Neural cell (in vitro differentiated cells): ENCODE data around the gene NCAM1. TPM values are rescaled to one million over a fixed set of nuclear protein-coding genes. Genes with fewer than 3 reads are reported as not detected.

Experiments used
- H2AFZ ChIP-seq: fragments of 200-600, 300-800 bp; sonication (generic), shearing (Covaris generic); 2 replicates; pipeline ENCODE4 v1.6.0; 2014; ENCODE audit warnings: low read depth, mild to moderate bottlenecking, antibody characterized with exemption, low read length, moderate library complexity
- H3F3A ChIP-seq: fragments of 200-600 bp; shearing (Covaris generic); 2 replicates; pipeline ENCODE4 v1.6.1; 2016; ENCODE audit warnings: mild to moderate bottlenecking, moderate library complexity, mixed read lengths, antibody characterized with exemption, low read length; ENCODE audit not compliant: insufficient read depth, poor library complexity, severe bottlenecking
- H3K27ac ChIP-seq: fragments of 200-600, 300-800 bp; sonication (generic), shearing (Covaris generic); 2 replicates; pipeline ENCODE4 v1.5.1; 2014; ENCODE audit warnings: mild to moderate bottlenecking, low read length, moderate library complexity
- H3K27me3 ChIP-seq: fragments of 300-800, 200-600 bp; sonication (generic), shearing (Covaris generic); 2 replicates; pipeline ENCODE4 v1.6.0; 2014; ENCODE audit warnings: mild to moderate bottlenecking, low read depth, low read length, moderate library complexity; ENCODE audit not compliant: insufficient read depth
- H3K36me3 ChIP-seq: fragments of 300-800, 200-600 bp; sonication (generic), shearing (Covaris generic); 2 replicates; pipeline ENCODE4 v1.5.1; 2014; ENCODE audit warnings: mild to moderate bottlenecking, antibody characterized with exemption, low read length, moderate library complexity; ENCODE audit not compliant: insufficient read depth
- H3K4me2 ChIP-seq: fragments of 300-800, 200-600 bp; sonication (generic), shearing (Covaris generic); 2 replicates; pipeline ENCODE4 v1.6.0; 2014; ENCODE audit warnings: mild to moderate bottlenecking, low read length
- H3K4me3 ChIP-seq: fragments of 300-800, 200-600 bp; sonication (generic), shearing (Covaris generic); 2 replicates; pipeline ENCODE4 v1.5.1; 2014; ENCODE audit warnings: mild to moderate bottlenecking, low read length, moderate library complexity
- H3K79me2 ChIP-seq: fragments of 200-600 bp; shearing (Covaris generic); replicated peaks from 2 replicates; pipeline ENCODE4 v1.6.0; 2014; ENCODE audit warnings: mild to moderate bottlenecking, low read length, moderate library complexity; ENCODE audit not compliant: insufficient read depth
- H3K9ac ChIP-seq: fragments of 300-800, 200-600 bp; sonication (generic), shearing (Covaris generic); 2 replicates; pipeline ENCODE4 v1.6.1; 2016; ENCODE audit warnings: mild to moderate bottlenecking, low read length, mixed read lengths
- H3K9me2 ChIP-seq: fragments of 200-600 bp; shearing (Covaris generic); 2 replicates; pipeline ENCODE4 v1.6.1; 2016; ENCODE audit warnings: mild to moderate bottlenecking, low read length, mixed read lengths; ENCODE audit not compliant: insufficient read depth
- H3K9me3 ChIP-seq: fragments of 200-600, 300-800 bp; sonication (generic), shearing (Covaris generic); 2 replicates; pipeline ENCODE4 v1.6.1; 2016; ENCODE audit warnings: mild to moderate bottlenecking, mixed run types, low read length, moderate library complexity, mixed read lengths
- H4K20me1 ChIP-seq: fragments of 200-600 bp; shearing (Covaris generic); 2 replicates; pipeline ENCODE4 v1.6.1; 2016; ENCODE audit warnings: mild to moderate bottlenecking, mixed run types; ENCODE audit not compliant: insufficient read depth
- EP300 ChIP-seq: fragments of 450-650 bp; conservative IDR thresholded peaks from 2 replicates; pipeline ENCODE4 v1.6.1; 2014; ENCODE audit warnings: antibody characterized with exemption, mild to moderate bottlenecking, moderate library complexity; ENCODE audit not compliant: poor library complexity, severe bottlenecking
- EZH2 ChIP-seq: fragments of 200-600, 300-800 bp; shearing (Covaris generic), sonication (generic); IDR thresholded peaks from 2 replicates; pipeline ENCODE4 v1.6.1; 2014; ENCODE audit warnings: antibody characterized with exemption, low read length, borderline replicate concordance, mild to moderate bottlenecking; ENCODE audit not compliant: insufficient read depth, poor library complexity, severe bottlenecking
- MXI1 ChIP-seq: fragments of 450-650 bp; conservative IDR thresholded peaks from 2 replicates; pipeline ENCODE4 v1.6.1; 2014; ENCODE audit warnings: antibody characterized with exemption, mild to moderate bottlenecking; ENCODE audit not compliant: poor library complexity, severe bottlenecking
- POLR2AphosphoS5 ChIP-seq: IDR thresholded peaks from 2 replicates; pipeline ENCODE4 v1.6.1; 2012
- RAD21 ChIP-seq: fragments of 450-650 bp; conservative IDR thresholded peaks from 2 replicates; pipeline ENCODE4 v1.6.1; 2014; ENCODE audit warnings: antibody characterized with exemption, mild to moderate bottlenecking, moderate library complexity
- SMC3 ChIP-seq: fragments of 450-650 bp; conservative IDR thresholded peaks from 2 replicates; pipeline ENCODE4 v1.6.1; 2014; ENCODE audit warnings: antibody characterized with exemption, mild to moderate bottlenecking, moderate library complexity; ENCODE audit not compliant: poor library complexity
- TAF1 ChIP-seq: IDR thresholded peaks from 2 replicates; pipeline ENCODE4 v1.6.1; 2012; ENCODE audit warnings: low read depth
- polyA plus RNA-seq: library from polyadenylated mRNA; depleted of rRNA; stranded (reverse); fragments of >200 nt; gene quantifications from 2 replicates; pipeline ENCODE4 v1.2.3, GENCODE V29; 2014
- TF ChIP-seq, protein P1 (sequence below): fragments of 450-650 bp; IDR thresholded peaks from 2 replicates; pipeline ENCODE4 v1.5.1; 2014; ENCODE audit warnings: antibody characterized with exemption, mild to moderate bottlenecking, moderate library complexity; ENCODE audit not compliant: poor library complexity, severe bottlenecking
- TF ChIP-seq, protein P2 (sequence below): IDR thresholded peaks from 2 replicates; pipeline ENCODE4 v1.6.1; 2012; ENCODE audit warnings: borderline replicate concordance

Gene NCAM1
- polyA plus RNA-seq, 1 donor from 2014 or later = 120 TPM

DNA sequence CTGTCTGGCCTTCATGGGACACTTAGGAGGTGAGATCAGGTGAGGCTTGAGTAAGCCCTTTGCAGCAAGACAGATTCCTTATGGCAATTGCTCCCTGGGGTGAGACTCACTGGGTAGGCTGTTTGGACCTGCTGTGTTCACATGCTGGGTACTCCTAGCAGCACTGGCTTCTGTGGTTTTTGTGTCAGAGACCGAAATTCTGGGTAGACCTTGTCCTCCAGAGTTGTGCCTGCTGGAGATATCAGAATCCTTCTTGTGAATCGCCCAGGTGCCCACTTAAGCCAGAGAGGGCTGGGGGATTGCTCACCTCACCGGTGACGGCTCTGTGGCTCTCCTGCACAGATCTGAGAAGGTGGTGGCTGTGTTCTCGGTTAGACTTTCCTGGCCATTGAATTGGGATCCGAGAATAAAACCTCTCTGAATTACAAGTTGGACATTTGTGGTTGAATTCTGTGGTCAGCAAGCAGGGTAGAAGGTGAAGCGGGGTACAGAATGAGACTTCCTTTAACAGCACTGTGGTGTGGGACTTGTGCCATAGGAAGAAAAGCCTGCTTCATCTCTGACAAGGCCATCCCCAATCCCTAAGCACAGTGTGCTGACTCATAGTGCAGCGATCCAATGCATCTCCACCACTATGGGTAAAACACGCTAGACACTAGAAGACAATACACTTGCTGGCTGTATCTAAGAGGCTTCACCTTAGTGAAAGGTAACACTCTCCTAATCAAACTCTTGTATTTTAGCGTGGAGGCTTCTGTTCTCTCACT lies 300.7 kb downstream of the NCAM1 start:
- no peaks in the 10 kb centered on the region for H4K20me1 ChIP-seq
- no peak overlapping the region for H3K9ac ChIP-seq
- H3K36me3 ChIP-seq = peaks cover 20% of the 10 kb centered on the region
- H3K27me3 ChIP-seq = no peaks in the 10 kb centered on the region
- no peak overlapping the region for H3K4me3 ChIP-seq
- no peak overlapping the region for H3K4me2 ChIP-seq
- H3K9me2 ChIP-seq = no peaks in the 10 kb centered on the region
- H3K79me2 ChIP-seq = no peaks in the 10 kb centered on the region
- TF ChIP-seq EZH2 (no peak), MXI1 (no peak), POLR2AphosphoS5 (no peak)
- TF ChIP-seq, protein P1, sequence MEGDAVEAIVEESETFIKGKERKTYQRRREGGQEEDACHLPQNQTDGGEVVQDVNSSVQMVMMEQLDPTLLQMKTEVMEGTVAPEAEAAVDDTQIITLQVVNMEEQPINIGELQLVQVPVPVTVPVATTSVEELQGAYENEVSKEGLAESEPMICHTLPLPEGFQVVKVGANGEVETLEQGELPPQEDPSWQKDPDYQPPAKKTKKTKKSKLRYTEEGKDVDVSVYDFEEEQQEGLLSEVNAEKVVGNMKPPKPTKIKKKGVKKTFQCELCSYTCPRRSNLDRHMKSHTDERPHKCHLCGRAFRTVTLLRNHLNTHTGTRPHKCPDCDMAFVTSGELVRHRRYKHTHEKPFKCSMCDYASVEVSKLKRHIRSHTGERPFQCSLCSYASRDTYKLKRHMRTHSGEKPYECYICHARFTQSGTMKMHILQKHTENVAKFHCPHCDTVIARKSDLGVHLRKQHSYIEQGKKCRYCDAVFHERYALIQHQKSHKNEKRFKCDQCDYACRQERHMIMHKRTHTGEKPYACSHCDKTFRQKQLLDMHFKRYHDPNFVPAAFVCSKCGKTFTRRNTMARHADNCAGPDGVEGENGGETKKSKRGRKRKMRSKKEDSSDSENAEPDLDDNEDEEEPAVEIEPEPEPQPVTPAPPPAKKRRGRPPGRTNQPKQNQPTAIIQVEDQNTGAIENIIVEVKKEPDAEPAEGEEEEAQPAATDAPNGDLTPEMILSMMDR = no peak
- H3K27ac ChIP-seq = no peak overlapping the region
- H3F3A ChIP-seq = no peaks in the 10 kb centered on the region
- no peaks in the 10 kb centered on the region for H3K9me3 ChIP-seq
- H2AFZ ChIP-seq = no peak overlapping the region

DNA sequence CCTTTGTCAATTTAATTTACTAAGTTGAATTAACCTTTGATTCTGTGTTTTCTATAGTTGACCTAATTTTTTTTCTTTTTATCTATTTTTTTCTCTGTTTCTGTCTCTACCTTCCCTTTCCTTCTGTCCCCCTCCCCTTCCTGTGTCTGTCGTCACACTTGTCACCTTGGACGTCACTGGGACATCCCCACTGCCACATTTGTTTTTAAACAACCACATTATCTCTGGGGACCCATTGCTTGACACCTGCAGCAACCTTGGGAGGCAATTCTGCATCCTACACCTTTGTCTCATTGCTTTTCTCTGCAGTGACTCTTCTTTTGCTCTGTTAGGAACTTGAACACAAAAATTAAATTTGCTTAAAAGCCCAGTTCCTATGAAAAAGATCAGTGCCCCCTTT lies 301.4 kb downstream of the NCAM1 start:
- Histone ChIP-seq H3K9ac (no peak overlapping the region), H3K36me3 (peaks cover 20% of the 10 kb centered on the region), H2AFZ (no peak overlapping the region), H3K4me3 (no peak overlapping the region), H3K27me3 (no peaks in the 10 kb centered on the region), H3K9me2 (no peaks in the 10 kb centered on the region), H4K20me1 (no peaks in the 10 kb centered on the region), H3F3A (no peaks in the 10 kb centered on the region), H3K9me3 (no peaks in the 10 kb centered on the region), H3K4me2 (no peak overlapping the region), H3K79me2 (no peaks in the 10 kb centered on the region), H3K27ac (no peak overlapping the region)
- TF ChIP-seq EZH2 (no peak), MXI1 (no peak), POLR2AphosphoS5 (no peak), TAF1 (no peak), EP300 (no peak), RAD21 (no peak), SMC3 (no peak)
- TF ChIP-seq, protein P2, sequence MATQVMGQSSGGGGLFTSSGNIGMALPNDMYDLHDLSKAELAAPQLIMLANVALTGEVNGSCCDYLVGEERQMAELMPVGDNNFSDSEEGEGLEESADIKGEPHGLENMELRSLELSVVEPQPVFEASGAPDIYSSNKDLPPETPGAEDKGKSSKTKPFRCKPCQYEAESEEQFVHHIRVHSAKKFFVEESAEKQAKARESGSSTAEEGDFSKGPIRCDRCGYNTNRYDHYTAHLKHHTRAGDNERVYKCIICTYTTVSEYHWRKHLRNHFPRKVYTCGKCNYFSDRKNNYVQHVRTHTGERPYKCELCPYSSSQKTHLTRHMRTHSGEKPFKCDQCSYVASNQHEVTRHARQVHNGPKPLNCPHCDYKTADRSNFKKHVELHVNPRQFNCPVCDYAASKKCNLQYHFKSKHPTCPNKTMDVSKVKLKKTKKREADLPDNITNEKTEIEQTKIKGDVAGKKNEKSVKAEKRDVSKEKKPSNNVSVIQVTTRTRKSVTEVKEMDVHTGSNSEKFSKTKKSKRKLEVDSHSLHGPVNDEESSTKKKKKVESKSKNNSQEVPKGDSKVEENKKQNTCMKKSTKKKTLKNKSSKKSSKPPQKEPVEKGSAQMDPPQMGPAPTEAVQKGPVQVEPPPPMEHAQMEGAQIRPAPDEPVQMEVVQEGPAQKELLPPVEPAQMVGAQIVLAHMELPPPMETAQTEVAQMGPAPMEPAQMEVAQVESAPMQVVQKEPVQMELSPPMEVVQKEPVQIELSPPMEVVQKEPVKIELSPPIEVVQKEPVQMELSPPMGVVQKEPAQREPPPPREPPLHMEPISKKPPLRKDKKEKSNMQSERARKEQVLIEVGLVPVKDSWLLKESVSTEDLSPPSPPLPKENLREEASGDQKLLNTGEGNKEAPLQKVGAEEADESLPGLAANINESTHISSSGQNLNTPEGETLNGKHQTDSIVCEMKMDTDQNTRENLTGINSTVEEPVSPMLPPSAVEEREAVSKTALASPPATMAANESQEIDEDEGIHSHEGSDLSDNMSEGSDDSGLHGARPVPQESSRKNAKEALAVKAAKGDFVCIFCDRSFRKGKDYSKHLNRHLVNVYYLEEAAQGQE = no peak
- TF ChIP-seq, protein P1 = no peak
